ENCODE measurements around the gene LRRC75A. TPM values are rescaled to one million over a fixed set of nuclear protein-coding genes. Genes with fewer than 3 reads are reported as not detected.

Gene LRRC75A
- total RNA-seq, 1 experiment from 2014 or later, result 22.9 TPM

GRCh38 chr17:16435925-16436886, 55.8 kb downstream of the LRRC75A start:
- DNase-seq (ENCODE audit: low spot score), result no peak
- no peak for ATAC-seq
- H3K4me1 Mint-ChIP-seq, result peaks cover 46% of the 10 kb centered on the region
- no peak overlapping the region for H3K4me3 Mint-ChIP-seq
- ChIA-PET POLR2A (no interaction called here), CTCF (interaction anchor here (0.6 to 4.1 kb wide), 5 partner anchors 8 to 85 kb away, joined by 3 to 49 read pairs (median 4); no protein-coding TSS in a partner anchor)
- H3K27me3 Mint-ChIP-seq (ENCODE audit: low read depth), result no peaks in the 10 kb centered on the region; the same call in 1 of the 2 replicates
- TF ChIP-seq ETV6 (CRISPR knock-in tag; IDR thresholded peaks at IDR 0.05) (no peak), FOXP4 (CRISPR knock-in tag; IDR thresholded peaks at IDR 0.05) (no peak), NFYB (CRISPR knock-in tag; conservative IDR thresholded peaks at IDR 0.05; ENCODE audit: low read depth) (no peak)
- peaks cover 23% of the 10 kb centered on the region for H3K36me3 Mint-ChIP-seq
- H3K27ac Mint-ChIP-seq, result peak overlapping the region; percentile 34
- no peaks in the 10 kb centered on the region for H3K9me3 Mint-ChIP-seq

- CTCF ChIA-PET, result interaction anchor here (1.0 to 1.2 kb wide), 3 partner anchors 19 to 71 kb away, joined by 3 to 8 read pairs (median 3); partner anchors contain the start of gene TRPV2
Measured at GRCh38 chr17:16434662-16435061, 57.3 kb downstream of the LRRC75A start.

GRCh38 chr17:16433514-16433913, 58.5 kb downstream of the LRRC75A start:
- ChIA-PET CTCF (interaction anchor here (0.7 kb wide), 1 partner anchor 19 kb away, joined by 3 read pairs; no protein-coding TSS in a partner anchor), POLR2A (no interaction called here)

More at GRCh38 chr17:16434662-16435061, 57.3 kb downstream of the LRRC75A start:
- no peaks in the 10 kb centered on the region; the same call in 1 of the 2 replicates for H3K27me3 Mint-ChIP-seq (ENCODE audit: low read depth)
- no peak for TF ChIP-seq NFE2L1 (CRISPR knock-in tag; IDR thresholded peaks at IDR 0.05)
- TF ChIP-seq, protein P1, sequence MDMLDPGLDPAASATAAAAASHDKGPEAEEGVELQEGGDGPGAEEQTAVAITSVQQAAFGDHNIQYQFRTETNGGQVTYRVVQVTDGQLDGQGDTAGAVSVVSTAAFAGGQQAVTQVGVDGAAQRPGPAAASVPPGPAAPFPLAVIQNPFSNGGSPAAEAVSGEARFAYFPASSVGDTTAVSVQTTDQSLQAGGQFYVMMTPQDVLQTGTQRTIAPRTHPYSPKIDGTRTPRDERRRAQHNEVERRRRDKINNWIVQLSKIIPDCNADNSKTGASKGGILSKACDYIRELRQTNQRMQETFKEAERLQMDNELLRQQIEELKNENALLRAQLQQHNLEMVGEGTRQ (CRISPR knock-in tag; IDR thresholded peaks at IDR 0.05), result no peak
- TF ChIP-seq CBFB (CRISPR knock-in tag; IDR thresholded peaks at IDR 0.05; ENCODE audit: low read depth), result no peak
- POLR2A ChIA-PET, result no interaction called here
- ATAC-seq (peak; percentile 24), DNase-seq (ENCODE audit: low spot score) (peak; percentile 45)
- H3K4me3 Mint-ChIP-seq, result no peak overlapping the region
- peaks cover 30% of the 10 kb centered on the region for H3K4me1 Mint-ChIP-seq
- H3K9me3 Mint-ChIP-seq, result no peaks in the 10 kb centered on the region
- no peak overlapping the region for H3K27ac Mint-ChIP-seq
- peaks cover 9% of the 10 kb centered on the region for H3K36me3 Mint-ChIP-seq

DNA sequence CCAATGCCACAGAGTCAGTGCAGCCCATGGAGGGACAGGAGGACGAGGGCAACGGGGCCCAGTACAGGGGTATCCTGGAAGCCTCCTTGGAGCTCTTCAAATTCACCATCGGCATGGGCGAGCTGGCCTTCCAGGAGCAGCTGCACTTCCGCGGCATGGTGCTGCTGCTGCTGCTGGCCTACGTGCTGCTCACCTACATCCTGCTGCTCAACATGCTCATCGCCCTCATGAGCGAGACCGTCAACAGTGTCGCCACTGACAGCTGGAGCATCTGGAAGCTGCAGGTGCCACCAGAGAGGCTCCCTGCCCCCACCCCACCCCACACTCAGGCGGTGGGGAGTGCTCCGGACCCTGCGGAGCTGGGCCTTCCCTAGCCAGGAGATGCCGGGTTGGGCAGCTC, 60.0 kb downstream of the LRRC75A start:
- no peaks in the 10 kb centered on the region for H3K9me3 Mint-ChIP-seq
- no peak for ATAC-seq
- H3K4me3 Mint-ChIP-seq, result no peak overlapping the region
- CTCF ChIA-PET, result interaction anchor here (0.6 to 1.0 kb wide), 6 partner anchors 17 to 224 kb away, joined by 3 to 4 read pairs (median 3); partner anchors contain the start of gene TRPV2
- H3K36me3 Mint-ChIP-seq, result no peaks in the 10 kb centered on the region
- no peak overlapping the region for H3K27ac Mint-ChIP-seq
- no peak for DNase-seq (ENCODE audit: low spot score)
- POLR2A ChIA-PET, result interaction anchor here (0.6 to 1.1 kb wide), 2 partner anchors 11 to 21 kb away, joined by 4 to 6 read pairs; no protein-coding TSS in a partner anchor
- peaks cover 18% of the 10 kb centered on the region for H3K4me1 Mint-ChIP-seq
- H3K27me3 Mint-ChIP-seq (ENCODE audit: low read depth), result peaks cover 7% of the 10 kb centered on the region
- TF ChIP-seq, protein P2, sequence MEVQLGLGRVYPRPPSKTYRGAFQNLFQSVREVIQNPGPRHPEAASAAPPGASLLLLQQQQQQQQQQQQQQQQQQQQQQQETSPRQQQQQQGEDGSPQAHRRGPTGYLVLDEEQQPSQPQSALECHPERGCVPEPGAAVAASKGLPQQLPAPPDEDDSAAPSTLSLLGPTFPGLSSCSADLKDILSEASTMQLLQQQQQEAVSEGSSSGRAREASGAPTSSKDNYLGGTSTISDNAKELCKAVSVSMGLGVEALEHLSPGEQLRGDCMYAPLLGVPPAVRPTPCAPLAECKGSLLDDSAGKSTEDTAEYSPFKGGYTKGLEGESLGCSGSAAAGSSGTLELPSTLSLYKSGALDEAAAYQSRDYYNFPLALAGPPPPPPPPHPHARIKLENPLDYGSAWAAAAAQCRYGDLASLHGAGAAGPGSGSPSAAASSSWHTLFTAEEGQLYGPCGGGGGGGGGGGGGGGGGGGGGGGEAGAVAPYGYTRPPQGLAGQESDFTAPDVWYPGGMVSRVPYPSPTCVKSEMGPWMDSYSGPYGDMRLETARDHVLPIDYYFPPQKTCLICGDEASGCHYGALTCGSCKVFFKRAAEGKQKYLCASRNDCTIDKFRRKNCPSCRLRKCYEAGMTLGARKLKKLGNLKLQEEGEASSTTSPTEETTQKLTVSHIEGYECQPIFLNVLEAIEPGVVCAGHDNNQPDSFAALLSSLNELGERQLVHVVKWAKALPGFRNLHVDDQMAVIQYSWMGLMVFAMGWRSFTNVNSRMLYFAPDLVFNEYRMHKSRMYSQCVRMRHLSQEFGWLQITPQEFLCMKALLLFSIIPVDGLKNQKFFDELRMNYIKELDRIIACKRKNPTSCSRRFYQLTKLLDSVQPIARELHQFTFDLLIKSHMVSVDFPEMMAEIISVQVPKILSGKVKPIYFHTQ (CRISPR knock-in tag; IDR thresholded peaks at IDR 0.05), result no peak
- TF ChIP-seq, protein P3, sequence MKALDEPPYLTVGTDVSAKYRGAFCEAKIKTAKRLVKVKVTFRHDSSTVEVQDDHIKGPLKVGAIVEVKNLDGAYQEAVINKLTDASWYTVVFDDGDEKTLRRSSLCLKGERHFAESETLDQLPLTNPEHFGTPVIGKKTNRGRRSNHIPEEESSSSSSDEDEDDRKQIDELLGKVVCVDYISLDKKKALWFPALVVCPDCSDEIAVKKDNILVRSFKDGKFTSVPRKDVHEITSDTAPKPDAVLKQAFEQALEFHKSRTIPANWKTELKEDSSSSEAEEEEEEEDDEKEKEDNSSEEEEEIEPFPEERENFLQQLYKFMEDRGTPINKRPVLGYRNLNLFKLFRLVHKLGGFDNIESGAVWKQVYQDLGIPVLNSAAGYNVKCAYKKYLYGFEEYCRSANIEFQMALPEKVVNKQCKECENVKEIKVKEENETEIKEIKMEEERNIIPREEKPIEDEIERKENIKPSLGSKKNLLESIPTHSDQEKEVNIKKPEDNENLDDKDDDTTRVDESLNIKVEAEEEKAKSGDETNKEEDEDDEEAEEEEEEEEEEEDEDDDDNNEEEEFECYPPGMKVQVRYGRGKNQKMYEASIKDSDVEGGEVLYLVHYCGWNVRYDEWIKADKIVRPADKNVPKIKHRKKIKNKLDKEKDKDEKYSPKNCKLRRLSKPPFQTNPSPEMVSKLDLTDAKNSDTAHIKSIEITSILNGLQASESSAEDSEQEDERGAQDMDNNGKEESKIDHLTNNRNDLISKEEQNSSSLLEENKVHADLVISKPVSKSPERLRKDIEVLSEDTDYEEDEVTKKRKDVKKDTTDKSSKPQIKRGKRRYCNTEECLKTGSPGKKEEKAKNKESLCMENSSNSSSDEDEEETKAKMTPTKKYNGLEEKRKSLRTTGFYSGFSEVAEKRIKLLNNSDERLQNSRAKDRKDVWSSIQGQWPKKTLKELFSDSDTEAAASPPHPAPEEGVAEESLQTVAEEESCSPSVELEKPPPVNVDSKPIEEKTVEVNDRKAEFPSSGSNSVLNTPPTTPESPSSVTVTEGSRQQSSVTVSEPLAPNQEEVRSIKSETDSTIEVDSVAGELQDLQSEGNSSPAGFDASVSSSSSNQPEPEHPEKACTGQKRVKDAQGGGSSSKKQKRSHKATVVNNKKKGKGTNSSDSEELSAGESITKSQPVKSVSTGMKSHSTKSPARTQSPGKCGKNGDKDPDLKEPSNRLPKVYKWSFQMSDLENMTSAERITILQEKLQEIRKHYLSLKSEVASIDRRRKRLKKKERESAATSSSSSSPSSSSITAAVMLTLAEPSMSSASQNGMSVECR (CRISPR knock-in tag; IDR thresholded peaks at IDR 0.05; ENCODE audit: borderline replicate concordance), result no peak
- TF ChIP-seq, protein P4, sequence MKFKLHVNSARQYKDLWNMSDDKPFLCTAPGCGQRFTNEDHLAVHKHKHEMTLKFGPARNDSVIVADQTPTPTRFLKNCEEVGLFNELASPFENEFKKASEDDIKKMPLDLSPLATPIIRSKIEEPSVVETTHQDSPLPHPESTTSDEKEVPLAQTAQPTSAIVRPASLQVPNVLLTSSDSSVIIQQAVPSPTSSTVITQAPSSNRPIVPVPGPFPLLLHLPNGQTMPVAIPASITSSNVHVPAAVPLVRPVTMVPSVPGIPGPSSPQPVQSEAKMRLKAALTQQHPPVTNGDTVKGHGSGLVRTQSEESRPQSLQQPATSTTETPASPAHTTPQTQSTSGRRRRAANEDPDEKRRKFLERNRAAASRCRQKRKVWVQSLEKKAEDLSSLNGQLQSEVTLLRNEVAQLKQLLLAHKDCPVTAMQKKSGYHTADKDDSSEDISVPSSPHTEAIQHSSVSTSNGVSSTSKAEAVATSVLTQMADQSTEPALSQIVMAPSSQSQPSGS (CRISPR knock-in tag; IDR thresholded peaks at IDR 0.05; ENCODE audit: borderline replicate concordance, low read depth), result no peak

More at GRCh38 chr17:16433514-16433913, 58.5 kb downstream of the LRRC75A start:
- peaks cover 7% of the 10 kb centered on the region for H3K27me3 Mint-ChIP-seq (ENCODE audit: low read depth)
- no peak overlapping the region for H3K27ac Mint-ChIP-seq
- no peaks in the 10 kb centered on the region for H3K9me3 Mint-ChIP-seq
- ATAC-seq, result no peak
- H3K4me1 Mint-ChIP-seq, result peaks cover 28% of the 10 kb centered on the region
- no peak for TF ChIP-seq CREB1 (CRISPR knock-in tag; IDR thresholded peaks at IDR 0.05)
- 0 out of 2 replicates have a peak, but pooled peaks have one; percentile 19 for TF ChIP-seq IRF1 (CRISPR knock-in tag; IDR thresholded peaks at IDR 0.05)
- no peaks in the 10 kb centered on the region for H3K36me3 Mint-ChIP-seq
- DNase-seq (ENCODE audit: low spot score), result no peak
- no peak overlapping the region for H3K4me3 Mint-ChIP-seq
